ENCODE results near the gene SLCO6A1. TPM values are rescaled to one million over a fixed set of nuclear protein-coding genes. Genes with fewer than 3 reads are reported as not detected.

The SLCO6A1 gene
- polyA plus RNA-seq, 1 donor (not counting 4 experiments of a cell fraction or from before 2014, with no cell fraction given), result not detected

GRCh38 chr5:102545175-102545574 is 46.4 kb upstream of the SLCO6A1 start:
- H2AFZ ChIP-seq (ENCODE audit: control insufficient read depth, low read length), result no peak overlapping the region
- H3K9ac ChIP-seq (ENCODE audit: control insufficient read depth, extremely low read depth, insufficient read depth, low read length), result no peak overlapping the region
- no peaks in the 10 kb centered on the region for H3K9me1 ChIP-seq (ENCODE audit: control insufficient read depth, extremely low read depth, insufficient read depth, low read length)
- H3K27ac ChIP-seq (ENCODE audit: control insufficient read depth, insufficient read depth, low read length), result no peak overlapping the region
- TF ChIP-seq EZH2 (IDR thresholded peaks at IDR 0.05; ENCODE audit: low read length) (no peak), CTCF (optimal IDR thresholded peaks at IDR 0.05 in 1 of 3, IDR thresholded peaks at IDR 0.05 in 1 of 3, conservative IDR thresholded peaks at IDR 0.05 in 1 of 3; ENCODE audit: extremely low read depth in 1 of 3, insufficient read depth in 2 of 3, low read length in 3 of 3) (peak; percentile 24 to 61 (median 54))
- no peaks in the 10 kb centered on the region for H3K36me3 ChIP-seq (ENCODE audit: control insufficient read depth in 2 of 2, extremely low read depth in 1 of 2, insufficient read depth in 2 of 2, low read length in 2 of 2)
- no peaks in the 10 kb centered on the region for H3K27me3 ChIP-seq (ENCODE audit: control insufficient read depth, extremely low read depth, insufficient read depth, low read length)
- no peak overlapping the region for H3K4me2 ChIP-seq (ENCODE audit: control insufficient read depth, extremely low read depth, insufficient read depth, low read depth, low read length)
- no peak for FAIRE-seq
- dilution Hi-C loops (cut with MboI; ENCODE audit: extremely low pct_ligation_motif_present, low sequenced_read_pairs), result no loop called here
- no peaks in the 10 kb centered on the region for H3K79me2 ChIP-seq (ENCODE audit: control insufficient read depth, insufficient read depth, low read length)
- no peaks in the 10 kb centered on the region for H4K20me1 ChIP-seq (ENCODE audit: control insufficient read depth, extremely low read depth, insufficient read depth, low read length)
- no peak for DNase-seq (ENCODE audit: low read depth, low spot score)
- H3K4me3 ChIP-seq (ENCODE audit: control insufficient read depth in 2 of 3, extremely low read depth in 1 of 3, insufficient read depth in 2 of 3, low read depth in 1 of 3, low read length in 3 of 3), result no peak overlapping the region
- no peaks in the 10 kb centered on the region for H3K4me1 ChIP-seq (ENCODE audit: control insufficient read depth, extremely low read depth, insufficient read depth, low read length)
- no peaks in the 10 kb centered on the region for H3K9me3 ChIP-seq (ENCODE audit: control insufficient read depth, low read depth, low read length)

- H3K27me3 ChIP-seq (ENCODE audit: control insufficient read depth, extremely low read depth, insufficient read depth, low read length), result no peaks in the 10 kb centered on the region
- H3K9me1 ChIP-seq (ENCODE audit: control insufficient read depth, extremely low read depth, insufficient read depth, low read length), result no peaks in the 10 kb centered on the region
- dilution Hi-C loops (cut with MboI; ENCODE audit: extremely low pct_ligation_motif_present, low sequenced_read_pairs), result no loop called here
- no peak overlapping the region for H3K27ac ChIP-seq (ENCODE audit: control insufficient read depth, insufficient read depth, low read length)
- no peak for DNase-seq (ENCODE audit: low read depth, low spot score)
- H4K20me1 ChIP-seq (ENCODE audit: control insufficient read depth, extremely low read depth, insufficient read depth, low read length), result no peaks in the 10 kb centered on the region
- H3K79me2 ChIP-seq (ENCODE audit: control insufficient read depth, insufficient read depth, low read length), result no peaks in the 10 kb centered on the region
- no peak overlapping the region for H3K9ac ChIP-seq (ENCODE audit: control insufficient read depth, extremely low read depth, insufficient read depth, low read length)
- H3K9me3 ChIP-seq (ENCODE audit: control insufficient read depth, low read depth, low read length), result no peaks in the 10 kb centered on the region
- no peak overlapping the region for H2AFZ ChIP-seq (ENCODE audit: control insufficient read depth, low read length)
- TF ChIP-seq CTCF (optimal IDR thresholded peaks at IDR 0.05 in 1 of 3, IDR thresholded peaks at IDR 0.05 in 1 of 3, conservative IDR thresholded peaks at IDR 0.05 in 1 of 3; ENCODE audit: extremely low read depth in 1 of 3, insufficient read depth in 2 of 3, low read length in 3 of 3) (no peak), EZH2 (IDR thresholded peaks at IDR 0.05; ENCODE audit: low read length) (no peak)
- no peak overlapping the region for H3K4me3 ChIP-seq (ENCODE audit: control insufficient read depth in 2 of 3, extremely low read depth in 1 of 3, insufficient read depth in 2 of 3, low read depth in 1 of 3, low read length in 3 of 3)
- no peaks in the 10 kb centered on the region for H3K36me3 ChIP-seq (ENCODE audit: control insufficient read depth in 2 of 2, extremely low read depth in 1 of 2, insufficient read depth in 2 of 2, low read length in 2 of 2)
- FAIRE-seq, result no peak
- no peaks in the 10 kb centered on the region for H3K4me1 ChIP-seq (ENCODE audit: control insufficient read depth, extremely low read depth, insufficient read depth, low read length)
- no peak overlapping the region for H3K4me2 ChIP-seq (ENCODE audit: control insufficient read depth, extremely low read depth, insufficient read depth, low read depth, low read length)
Measured at GRCh38 chr5:102542057-102542456, 43.3 kb upstream of the SLCO6A1 start.

Measured in keratinocyte (primary cell).